ENCODE results near the gene CSNK1A1.

DNA sequence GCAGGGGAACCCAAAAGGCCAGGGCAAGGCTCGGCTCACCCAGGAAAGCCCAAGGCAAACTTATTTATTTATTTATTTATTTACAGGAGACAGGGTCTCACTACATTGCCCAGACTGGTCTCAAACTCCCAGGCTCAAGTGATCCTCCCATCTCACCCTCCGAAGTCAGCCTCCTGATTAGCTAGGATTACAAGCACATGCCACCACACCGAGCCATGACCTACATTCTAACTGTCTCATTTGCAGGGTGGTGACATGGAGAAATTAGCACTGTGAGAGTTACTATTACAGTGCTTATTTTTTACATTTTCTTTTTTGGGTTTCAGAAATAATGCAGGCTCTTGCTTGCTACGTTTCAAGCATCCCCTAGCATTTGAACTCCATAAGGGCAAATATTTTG lies 48.1 kb upstream of the CSNK1A1 start:
- TF ChIP-seq, protein P1, sequence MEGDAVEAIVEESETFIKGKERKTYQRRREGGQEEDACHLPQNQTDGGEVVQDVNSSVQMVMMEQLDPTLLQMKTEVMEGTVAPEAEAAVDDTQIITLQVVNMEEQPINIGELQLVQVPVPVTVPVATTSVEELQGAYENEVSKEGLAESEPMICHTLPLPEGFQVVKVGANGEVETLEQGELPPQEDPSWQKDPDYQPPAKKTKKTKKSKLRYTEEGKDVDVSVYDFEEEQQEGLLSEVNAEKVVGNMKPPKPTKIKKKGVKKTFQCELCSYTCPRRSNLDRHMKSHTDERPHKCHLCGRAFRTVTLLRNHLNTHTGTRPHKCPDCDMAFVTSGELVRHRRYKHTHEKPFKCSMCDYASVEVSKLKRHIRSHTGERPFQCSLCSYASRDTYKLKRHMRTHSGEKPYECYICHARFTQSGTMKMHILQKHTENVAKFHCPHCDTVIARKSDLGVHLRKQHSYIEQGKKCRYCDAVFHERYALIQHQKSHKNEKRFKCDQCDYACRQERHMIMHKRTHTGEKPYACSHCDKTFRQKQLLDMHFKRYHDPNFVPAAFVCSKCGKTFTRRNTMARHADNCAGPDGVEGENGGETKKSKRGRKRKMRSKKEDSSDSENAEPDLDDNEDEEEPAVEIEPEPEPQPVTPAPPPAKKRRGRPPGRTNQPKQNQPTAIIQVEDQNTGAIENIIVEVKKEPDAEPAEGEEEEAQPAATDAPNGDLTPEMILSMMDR (IDR thresholded peaks at IDR 0.05), result no peak
- TF ChIP-seq, protein P2, sequence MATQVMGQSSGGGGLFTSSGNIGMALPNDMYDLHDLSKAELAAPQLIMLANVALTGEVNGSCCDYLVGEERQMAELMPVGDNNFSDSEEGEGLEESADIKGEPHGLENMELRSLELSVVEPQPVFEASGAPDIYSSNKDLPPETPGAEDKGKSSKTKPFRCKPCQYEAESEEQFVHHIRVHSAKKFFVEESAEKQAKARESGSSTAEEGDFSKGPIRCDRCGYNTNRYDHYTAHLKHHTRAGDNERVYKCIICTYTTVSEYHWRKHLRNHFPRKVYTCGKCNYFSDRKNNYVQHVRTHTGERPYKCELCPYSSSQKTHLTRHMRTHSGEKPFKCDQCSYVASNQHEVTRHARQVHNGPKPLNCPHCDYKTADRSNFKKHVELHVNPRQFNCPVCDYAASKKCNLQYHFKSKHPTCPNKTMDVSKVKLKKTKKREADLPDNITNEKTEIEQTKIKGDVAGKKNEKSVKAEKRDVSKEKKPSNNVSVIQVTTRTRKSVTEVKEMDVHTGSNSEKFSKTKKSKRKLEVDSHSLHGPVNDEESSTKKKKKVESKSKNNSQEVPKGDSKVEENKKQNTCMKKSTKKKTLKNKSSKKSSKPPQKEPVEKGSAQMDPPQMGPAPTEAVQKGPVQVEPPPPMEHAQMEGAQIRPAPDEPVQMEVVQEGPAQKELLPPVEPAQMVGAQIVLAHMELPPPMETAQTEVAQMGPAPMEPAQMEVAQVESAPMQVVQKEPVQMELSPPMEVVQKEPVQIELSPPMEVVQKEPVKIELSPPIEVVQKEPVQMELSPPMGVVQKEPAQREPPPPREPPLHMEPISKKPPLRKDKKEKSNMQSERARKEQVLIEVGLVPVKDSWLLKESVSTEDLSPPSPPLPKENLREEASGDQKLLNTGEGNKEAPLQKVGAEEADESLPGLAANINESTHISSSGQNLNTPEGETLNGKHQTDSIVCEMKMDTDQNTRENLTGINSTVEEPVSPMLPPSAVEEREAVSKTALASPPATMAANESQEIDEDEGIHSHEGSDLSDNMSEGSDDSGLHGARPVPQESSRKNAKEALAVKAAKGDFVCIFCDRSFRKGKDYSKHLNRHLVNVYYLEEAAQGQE (IDR thresholded peaks at IDR 0.05; ENCODE audit: insufficient read depth in 1 of 2, low read depth in 2 of 2, low read length in 1 of 2), result no peak

All from Panc1 (cell line).